SK-N-SH (cell line): ENCODE results near the gene MST1.

ENCODE experiments used
- CTCF ChIP-seq: fragments of 200-600 bp; sonication (generic); IDR thresholded peaks from 2 replicates; pipeline ENCODE4 v1.6.1; 2017; ENCODE audit warnings: antibody characterized with exemption, mild to moderate bottlenecking, moderate library complexity
- EP300 ChIP-seq, 2 experiments: IDR thresholded peaks; 2 replicates each; pipeline versions ENCODE4 v1.4.0 to v1.6.1; 2012; ENCODE audit warnings: borderline replicate concordance in 1 of 2, low read depth in 1 of 2, low read length in 1 of 2
- TAF1 ChIP-seq: IDR thresholded peaks from 2 replicates; pipeline ENCODE4 v1.6.1; 2012; ENCODE audit warnings: low read depth, mild to moderate bottlenecking, low read length, moderate library complexity, borderline replicate concordance
- TCF12 ChIP-seq: IDR thresholded peaks from 2 replicates; pipeline ENCODE4 v1.4.0; 2012
- YY1 ChIP-seq: IDR thresholded peaks from 2 replicates; pipeline ENCODE4 v1.4.0; 2012; ENCODE audit warnings: low read depth, mild to moderate bottlenecking

GRCh38 chr3:49662021-49662420 lies 27.3 kb downstream of the MST1 start:
- TF ChIP-seq CTCF (no peak), TAF1 (no peak), EP300 (IDR thresholded peaks at IDR 0.05; ENCODE audit: borderline replicate concordance in 1 of 2, low read depth in 1 of 2, low read length in 1 of 2) (no peak), YY1 (no peak), TCF12 (no peak)
